GM12892 (cell line): ENCODE data around the gene NTHL1.

Experiments used
- POLR2A ChIP-seq: IDR thresholded peaks from 2 replicates; pipeline ENCODE4 v1.6.1; 2011; ENCODE audit warnings: low read depth, low read length, control low read depth
- POLR2AphosphoS5 ChIP-seq: IDR thresholded peaks from 2 replicates; pipeline ENCODE4 v1.6.1; 2011; ENCODE audit warnings: low read depth, low read length, control low read depth
- TAF1 ChIP-seq: IDR thresholded peaks from 2 replicates; pipeline ENCODE4 v1.6.1; 2011; ENCODE audit warnings: low read depth, mild to moderate bottlenecking, control low read depth, low read length, borderline replicate concordance

DNA sequence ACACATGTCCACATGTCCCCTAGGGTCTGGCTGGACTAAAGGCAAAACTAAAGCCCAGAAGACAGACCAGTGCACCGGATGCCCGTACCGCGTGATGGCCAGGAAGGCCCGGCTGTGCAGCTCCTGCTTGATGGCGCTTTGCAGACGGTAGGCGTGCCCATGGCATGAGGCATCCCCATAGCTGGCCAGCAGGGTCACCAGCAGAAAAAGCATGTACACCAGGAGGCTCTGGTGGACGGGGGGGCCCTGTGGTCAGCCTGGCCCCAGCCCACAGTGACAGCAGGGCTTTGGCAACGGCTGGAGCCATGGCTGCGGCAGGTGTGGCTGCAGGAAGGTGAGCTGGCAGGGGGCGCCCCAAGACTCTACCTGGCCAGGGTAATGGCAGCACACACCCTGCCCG is 45.2 kb upstream of the NTHL1 start:
- TF ChIP-seq POLR2A = no peak
- TF ChIP-seq POLR2AphosphoS5 = no peak
- no peak for TF ChIP-seq TAF1
